Activated T-helper 2 cell treated with anti-CD3 and anti-CD28 coated beads, Interferon-gamma antibody, Interleukin-2, Interleukin-4, amounts not matched to agents 10 μg/mL and 5 μg/mL and 100 μg/mL, durations not matched to agents 14 hours and 24 hours and 36 hours (primary cell): ENCODE measurements around the gene INPP5A. TPM values are rescaled to one million over a fixed set of nuclear protein-coding genes. Genes with fewer than 3 reads are reported as not detected.

Source experiments
- DNase-seq: peaks from one replicate; pipeline ENCODE4 v3.0.0; 2021; ENCODE audit warnings: low spot score
- H3K27ac Mint-ChIP-seq: one replicate; pipeline ENCODE4 v1.8.0; 2021; ENCODE audit warnings: mixed read lengths
- H3K27me3 Mint-ChIP-seq: one replicate; pipeline ENCODE4 v1.8.0; 2021; ENCODE audit warnings: low read depth, mixed read lengths
- H3K36me3 Mint-ChIP-seq: one replicate; pipeline ENCODE4 v1.8.0; 2021; ENCODE audit warnings: low read depth, mixed read lengths
- H3K4me1 Mint-ChIP-seq: one replicate; pipeline ENCODE4 v1.8.0; 2021; ENCODE audit warnings: low read depth, mixed read lengths
- H3K4me3 Mint-ChIP-seq: one replicate; pipeline ENCODE4 v1.8.0; 2021; ENCODE audit warnings: low read depth, mild to moderate bottlenecking, moderate library complexity, mixed read lengths
- H3K9me3 Mint-ChIP-seq: one replicate; pipeline ENCODE4 v1.8.0; 2021; ENCODE audit warnings: mixed read lengths
- intact Hi-C: fragments of 100-400 bp; cut with micrococcal nuclease; formaldehyde crosslinking; loops from one replicate; pipeline ENCODE4 v1.15.1; 2023
- total RNA-seq: library from RNA; stranded (reverse); gene quantifications from 2 replicates; pipeline ENCODE4 v1.2.3, GENCODE V29; 2022

Gene INPP5A
- total RNA-seq, 1 donor from 2014 or later: 13.0 TPM

DNA sequence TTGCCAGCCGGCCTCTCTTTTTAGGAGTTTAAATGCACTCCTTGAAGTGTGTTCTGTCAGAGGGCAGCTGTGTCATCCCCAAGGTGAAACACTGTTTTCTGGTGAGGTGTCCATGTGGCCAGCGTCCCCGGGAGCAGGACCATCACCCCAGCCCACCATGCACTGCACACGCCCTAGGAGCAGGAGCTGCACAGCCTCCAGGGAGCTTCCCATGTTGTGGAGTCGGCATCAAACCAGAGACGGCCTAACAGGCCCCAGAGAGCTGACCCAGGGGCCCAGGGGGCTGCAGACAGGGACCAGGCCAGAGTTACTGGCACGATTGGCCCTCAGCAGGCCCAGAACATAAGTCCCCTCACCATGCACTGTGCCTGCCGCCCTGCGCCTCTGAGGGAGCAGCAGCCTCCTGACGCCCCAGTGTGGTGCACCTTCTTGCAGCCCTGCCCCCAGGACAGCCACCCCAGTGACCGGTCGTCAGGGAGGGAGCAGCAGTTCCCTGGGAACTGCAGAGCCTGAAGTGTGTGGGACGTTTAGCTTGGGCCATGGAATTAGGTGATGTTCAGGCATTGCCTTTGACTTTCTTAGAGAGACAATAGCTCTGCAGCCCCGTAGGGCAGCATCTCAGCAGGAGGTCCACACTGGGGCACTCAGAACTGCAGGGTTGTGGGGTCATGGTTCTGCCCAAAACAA, 150.4 kb downstream of the INPP5A start:
- Mint-ChIP-seq H3K9me3 (no peaks in the 10 kb centered on the region), H3K4me3 (no peak overlapping the region), H3K27me3 (no peaks in the 10 kb centered on the region), H3K4me1 (peaks cover 12% of the 10 kb centered on the region), H3K36me3 (peaks cover 14% of the 10 kb centered on the region), H3K27ac (no peak overlapping the region)
- DNase-seq: no peak
- intact Hi-C loops: no loop called here

DNA sequence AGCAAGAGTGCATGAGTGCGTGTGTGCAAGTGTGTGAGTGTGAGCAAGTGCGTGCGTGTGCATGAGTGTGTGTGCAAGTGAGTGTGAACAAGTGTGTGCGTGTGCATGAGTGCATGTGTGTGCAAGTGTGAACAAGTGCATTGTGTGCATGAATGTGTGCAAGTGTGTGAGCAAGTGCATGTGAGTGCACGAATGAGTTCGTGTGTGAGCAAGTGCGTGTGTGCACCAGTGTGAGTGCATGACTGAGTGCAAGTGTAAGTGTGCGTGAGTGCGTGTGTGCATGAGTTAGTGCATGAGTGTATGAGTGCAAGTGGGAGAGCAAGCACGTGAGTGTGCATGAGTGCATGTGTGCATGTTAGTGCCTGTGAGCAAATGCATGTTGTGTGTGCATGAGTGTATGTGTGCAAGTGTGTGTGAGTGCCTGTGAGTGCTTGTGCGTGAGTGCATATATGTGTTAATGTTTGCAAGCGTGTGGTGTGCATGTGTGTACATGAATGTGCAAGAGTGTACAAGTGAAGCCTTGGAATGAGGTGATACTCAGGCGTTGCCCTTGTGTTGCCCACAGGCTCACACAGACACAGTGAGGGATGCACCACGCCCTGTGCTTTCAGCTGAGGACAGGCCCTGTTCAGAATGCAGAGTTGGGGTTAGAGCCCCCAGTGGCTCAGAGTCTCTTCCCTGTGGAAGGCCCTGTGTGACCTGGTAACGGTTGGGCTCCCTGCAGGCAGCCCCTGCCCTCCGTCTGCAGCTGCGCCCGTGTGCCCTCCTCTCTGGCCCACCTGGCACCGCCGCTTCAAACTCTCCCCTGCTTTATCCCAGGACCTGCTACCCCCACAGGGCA, 151.2 kb downstream of the INPP5A start:
- no peak for DNase-seq
- no peaks in the 10 kb centered on the region for H3K27me3 Mint-ChIP-seq
- no peaks in the 10 kb centered on the region for H3K9me3 Mint-ChIP-seq
- H3K27ac Mint-ChIP-seq: no peak overlapping the region
- H3K4me3 Mint-ChIP-seq: no peak overlapping the region
- peaks cover 14% of the 10 kb centered on the region for H3K36me3 Mint-ChIP-seq
- intact Hi-C loops: no loop called here
- H3K4me1 Mint-ChIP-seq: peaks cover 15% of the 10 kb centered on the region

DNA sequence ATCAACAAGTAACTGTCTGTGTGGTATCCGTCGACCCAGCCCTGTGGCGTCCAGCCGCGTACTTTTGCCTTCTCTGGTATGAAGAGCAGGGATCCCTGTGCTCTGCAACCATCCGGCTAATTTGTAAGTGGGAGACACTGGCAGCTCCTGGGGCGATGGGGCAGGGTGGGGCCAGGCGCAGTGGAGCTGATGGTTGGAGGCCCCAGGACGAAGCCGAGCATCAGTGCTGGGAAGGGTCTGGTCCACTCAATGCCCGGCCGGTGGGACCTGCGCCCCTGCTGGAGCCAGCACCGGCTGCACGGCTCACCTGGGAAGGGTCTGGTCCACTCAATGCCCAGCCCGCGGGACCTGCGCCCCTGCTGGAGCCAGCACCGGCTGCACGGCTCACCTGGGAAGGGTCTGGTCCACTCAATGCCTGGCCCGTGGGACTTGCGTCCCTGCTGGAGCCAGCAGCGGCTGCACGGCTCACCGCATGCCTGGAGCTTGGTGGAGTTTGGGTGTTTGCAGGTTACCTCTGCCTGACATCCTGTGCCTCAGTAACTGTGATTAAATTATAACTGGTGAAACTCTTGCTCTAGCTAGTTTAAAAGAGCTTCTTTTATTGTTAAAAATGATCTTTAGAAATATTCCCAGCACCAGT, 152.3 kb downstream of the INPP5A start:
- Mint-ChIP-seq H3K27me3 (no peaks in the 10 kb centered on the region), H3K27ac (no peak overlapping the region), H3K4me3 (no peak overlapping the region), H3K4me1 (peaks cover 8% of the 10 kb centered on the region), H3K9me3 (no peaks in the 10 kb centered on the region), H3K36me3 (peaks cover 14% of the 10 kb centered on the region)
- intact Hi-C loops: no loop called here
- DNase-seq: no peak

DNA sequence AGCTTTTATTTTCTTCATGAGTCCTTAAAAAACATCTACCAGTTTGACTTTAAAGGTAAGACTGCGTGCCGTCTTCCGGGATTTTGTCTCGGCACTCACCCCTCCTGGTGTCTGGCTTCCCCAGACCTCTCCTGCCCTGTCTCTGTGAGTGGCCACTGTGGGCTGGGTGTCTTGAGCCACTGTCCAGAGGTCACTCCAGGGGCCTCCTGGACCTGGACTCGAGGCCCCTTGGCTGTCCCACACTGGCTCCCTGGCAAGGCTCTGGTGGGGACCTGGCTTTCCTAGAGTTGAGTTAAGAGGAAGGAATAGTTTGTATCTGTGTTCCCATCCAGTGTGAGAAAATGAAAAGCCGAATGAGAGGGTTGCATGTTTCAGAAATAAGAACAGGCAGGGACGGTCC, 152.8 kb downstream of the INPP5A start:
- no peak for DNase-seq
- Mint-ChIP-seq H3K27me3 (no peaks in the 10 kb centered on the region), H3K4me1 (peaks cover 4% of the 10 kb centered on the region), H3K36me3 (peaks cover 14% of the 10 kb centered on the region), H3K27ac (no peak overlapping the region), H3K9me3 (no peaks in the 10 kb centered on the region), H3K4me3 (no peak overlapping the region)
- intact Hi-C loops: no loop called here

DNA sequence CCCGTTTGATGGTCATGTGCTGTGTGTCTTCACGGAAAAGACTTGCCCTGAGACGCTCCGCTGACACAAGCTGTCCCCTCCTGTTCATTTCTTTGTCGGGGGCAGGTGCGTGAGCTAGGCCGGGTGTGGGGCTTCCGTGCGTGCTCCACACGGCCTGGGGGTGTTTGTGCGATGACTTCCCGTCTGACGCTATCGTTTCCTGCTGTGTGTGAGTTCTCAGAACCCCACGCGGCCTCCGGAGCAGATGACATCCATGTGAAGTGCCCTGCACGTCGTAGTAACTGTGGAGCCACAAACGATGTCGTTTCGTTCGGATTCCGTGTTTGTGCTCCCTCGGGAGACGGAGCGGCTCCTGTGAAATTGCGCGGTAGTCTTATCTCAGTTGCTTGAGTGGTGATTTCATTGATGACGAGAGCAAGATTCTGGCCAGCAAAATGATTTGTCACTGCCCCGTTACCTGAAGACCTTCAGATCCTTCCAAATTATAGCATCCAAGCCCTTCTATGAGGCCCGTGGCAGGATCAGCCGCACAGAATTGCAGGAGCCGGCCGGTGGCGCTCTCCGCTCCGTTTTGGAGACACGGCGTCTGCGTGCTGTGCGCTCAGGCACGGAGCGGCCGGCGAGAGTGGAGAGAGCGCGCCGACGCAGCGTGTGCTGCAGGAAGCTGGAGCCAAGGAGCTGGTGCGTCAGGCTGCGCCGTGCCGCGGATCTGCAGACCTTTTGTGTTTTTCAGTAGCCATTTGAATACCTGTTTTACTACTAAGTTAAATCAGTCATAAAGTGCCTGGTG, 153.4 kb downstream of the INPP5A start:
- no peak for DNase-seq
- H3K36me3 Mint-ChIP-seq: peaks cover 14% of the 10 kb centered on the region
- H3K4me1 Mint-ChIP-seq: peaks cover 4% of the 10 kb centered on the region
- H3K27me3 Mint-ChIP-seq: no peaks in the 10 kb centered on the region
- intact Hi-C loops: no loop called here
- H3K27ac Mint-ChIP-seq: no peak overlapping the region
- H3K4me3 Mint-ChIP-seq: no peak overlapping the region
- H3K9me3 Mint-ChIP-seq: no peaks in the 10 kb centered on the region

DNA sequence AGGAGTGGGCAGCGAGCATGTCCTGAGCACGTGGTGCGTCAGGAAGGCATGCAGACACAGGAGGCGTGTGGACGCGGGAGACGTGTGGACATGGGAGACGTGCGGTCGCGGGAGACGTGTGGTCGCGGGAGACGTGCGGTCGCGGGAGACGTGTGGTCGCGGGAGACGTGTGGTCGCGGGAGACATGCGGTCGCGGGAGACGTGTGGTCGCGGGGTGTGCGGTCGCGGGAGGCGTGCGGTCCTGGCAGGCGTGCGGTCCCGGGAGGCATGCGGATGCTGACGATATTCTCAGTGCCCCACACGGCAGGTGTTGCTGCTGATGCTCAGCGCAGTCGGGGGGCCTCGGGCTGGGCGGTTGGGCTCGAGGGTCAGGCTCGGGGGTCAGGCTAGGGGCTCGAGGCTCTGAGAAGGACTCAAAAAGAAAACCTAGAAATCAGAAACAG, 154.1 kb downstream of the INPP5A start:
- Mint-ChIP-seq H3K4me1 (peaks cover 4% of the 10 kb centered on the region), H3K4me3 (no peak overlapping the region), H3K27me3 (no peaks in the 10 kb centered on the region), H3K9me3 (no peaks in the 10 kb centered on the region), H3K36me3 (peaks cover 14% of the 10 kb centered on the region), H3K27ac (no peak overlapping the region)
- intact Hi-C loops: no loop called here
- DNase-seq: no peak

DNA sequence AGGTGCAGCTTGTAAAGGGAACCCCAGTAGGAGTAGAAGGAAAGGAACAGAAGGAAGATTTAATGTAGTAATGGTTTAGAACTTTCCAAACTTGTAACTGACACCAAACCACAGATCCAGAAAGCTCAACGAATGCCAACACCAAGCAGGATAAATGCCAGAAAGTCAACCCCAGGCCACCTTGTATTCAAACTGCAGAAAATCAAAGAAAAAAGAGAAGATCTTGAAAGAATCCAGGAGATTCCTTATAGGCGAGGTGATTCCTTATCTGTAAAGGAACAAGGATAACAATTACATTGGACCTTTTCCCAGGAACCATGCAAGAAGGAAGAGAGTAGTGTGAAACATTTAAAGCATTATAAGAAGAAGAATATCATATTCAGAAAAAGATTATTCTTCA, 154.7 kb downstream of the INPP5A start:
- no peaks in the 10 kb centered on the region for H3K27me3 Mint-ChIP-seq
- peaks cover 14% of the 10 kb centered on the region for H3K36me3 Mint-ChIP-seq
- H3K27ac Mint-ChIP-seq: no peak overlapping the region
- H3K4me3 Mint-ChIP-seq: no peak overlapping the region
- peaks cover 4% of the 10 kb centered on the region for H3K4me1 Mint-ChIP-seq
- no peak for DNase-seq
- intact Hi-C loops: no loop called here
- H3K9me3 Mint-ChIP-seq: no peaks in the 10 kb centered on the region

DNA sequence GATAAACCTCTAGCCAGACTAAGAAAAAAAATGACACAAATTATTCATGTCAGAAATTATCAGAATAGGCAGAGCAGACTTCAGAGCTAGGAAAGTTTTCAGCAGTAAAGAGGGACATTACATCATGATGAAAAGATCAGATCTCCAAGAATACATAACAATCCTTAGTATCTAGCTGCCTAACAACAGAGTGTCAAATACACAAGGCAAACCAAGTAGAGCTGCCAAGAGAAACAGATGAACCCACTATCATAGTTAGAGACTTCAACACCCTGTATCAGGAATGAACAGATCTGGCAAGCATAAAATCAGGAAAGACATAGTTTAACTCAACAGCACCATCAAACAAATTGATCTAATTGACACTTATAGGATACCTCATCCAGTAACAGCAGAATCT, 156.1 kb downstream of the INPP5A start:
- Mint-ChIP-seq H3K36me3 (peaks cover 14% of the 10 kb centered on the region), H3K4me3 (no peak overlapping the region), H3K27me3 (no peaks in the 10 kb centered on the region), H3K27ac (no peak overlapping the region), H3K9me3 (no peaks in the 10 kb centered on the region), H3K4me1 (peaks cover 4% of the 10 kb centered on the region)
- intact Hi-C loops: no loop called here
- DNase-seq: no peak

DNA sequence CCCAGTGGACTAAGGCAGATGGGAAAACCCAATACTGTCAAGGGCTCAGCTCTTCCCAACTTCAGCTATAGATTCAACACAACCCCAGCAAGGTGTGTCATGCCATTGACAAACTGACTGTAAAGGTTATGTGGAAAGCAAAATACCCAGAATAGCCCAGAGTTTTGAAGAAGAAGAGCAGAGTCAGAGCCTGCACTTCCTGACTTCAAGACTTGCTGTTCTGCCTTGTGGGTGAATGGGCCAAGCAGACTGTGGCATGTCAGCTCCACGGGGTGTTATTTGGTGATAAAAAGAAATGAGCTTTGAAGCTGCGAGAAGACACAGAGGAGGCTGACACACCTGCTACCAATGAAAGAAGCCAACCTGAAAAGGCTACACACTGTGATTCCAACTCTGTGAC, 158.6 kb downstream of the INPP5A start:
- Mint-ChIP-seq H3K36me3 (peaks cover 5% of the 10 kb centered on the region), H3K4me3 (no peak overlapping the region), H3K4me1 (peaks cover 4% of the 10 kb centered on the region), H3K9me3 (no peaks in the 10 kb centered on the region), H3K27me3 (no peaks in the 10 kb centered on the region), H3K27ac (no peak overlapping the region)
- no peak for DNase-seq
- intact Hi-C loops: no loop called here

DNA sequence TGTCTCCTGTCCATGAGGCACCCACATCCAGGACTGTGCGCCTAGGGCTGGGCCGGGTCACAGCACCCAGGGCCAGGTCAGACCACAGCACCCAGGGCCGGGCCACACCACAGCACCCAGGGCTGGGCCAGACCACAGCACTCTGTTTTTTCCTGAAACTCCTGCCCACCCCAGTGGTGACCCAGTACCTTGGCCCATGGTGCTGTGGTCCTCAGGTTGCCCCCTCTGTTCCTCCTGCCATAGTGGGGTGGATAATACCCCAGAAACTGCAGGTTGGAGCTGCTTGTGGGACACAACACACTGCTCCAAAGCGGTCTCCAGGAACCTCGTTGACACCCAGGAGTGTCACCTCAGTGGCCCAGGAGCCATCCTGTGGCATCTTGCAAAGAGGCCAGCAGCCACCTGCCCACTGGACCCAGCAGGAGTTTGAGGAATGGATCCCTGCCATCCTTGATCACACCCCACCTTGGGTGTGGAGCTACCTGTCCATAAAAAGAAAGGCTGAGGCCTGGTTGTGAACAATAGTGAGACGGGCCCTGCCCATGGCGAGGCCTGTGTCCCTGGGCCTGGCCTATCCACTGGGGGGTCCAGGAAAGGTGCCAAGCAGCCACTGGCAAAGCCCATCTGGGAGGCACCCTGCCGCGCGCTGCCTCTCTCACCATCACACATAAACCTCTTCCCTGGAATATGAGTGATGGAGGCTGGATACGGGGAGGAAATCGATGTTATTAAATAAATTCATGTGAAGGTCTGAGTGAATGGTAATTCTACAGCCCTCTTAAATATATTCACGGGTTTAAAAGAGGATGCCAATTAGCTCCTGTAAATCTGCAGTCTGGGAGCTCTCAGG, 159.4 kb downstream of the INPP5A start:
- no peak for DNase-seq
- Mint-ChIP-seq H3K9me3 (no peaks in the 10 kb centered on the region), H3K36me3 (no peaks in the 10 kb centered on the region), H3K4me1 (peaks cover 4% of the 10 kb centered on the region), H3K4me3 (no peak overlapping the region), H3K27me3 (no peaks in the 10 kb centered on the region), H3K27ac (no peak overlapping the region)
- intact Hi-C loops: no loop called here

DNA sequence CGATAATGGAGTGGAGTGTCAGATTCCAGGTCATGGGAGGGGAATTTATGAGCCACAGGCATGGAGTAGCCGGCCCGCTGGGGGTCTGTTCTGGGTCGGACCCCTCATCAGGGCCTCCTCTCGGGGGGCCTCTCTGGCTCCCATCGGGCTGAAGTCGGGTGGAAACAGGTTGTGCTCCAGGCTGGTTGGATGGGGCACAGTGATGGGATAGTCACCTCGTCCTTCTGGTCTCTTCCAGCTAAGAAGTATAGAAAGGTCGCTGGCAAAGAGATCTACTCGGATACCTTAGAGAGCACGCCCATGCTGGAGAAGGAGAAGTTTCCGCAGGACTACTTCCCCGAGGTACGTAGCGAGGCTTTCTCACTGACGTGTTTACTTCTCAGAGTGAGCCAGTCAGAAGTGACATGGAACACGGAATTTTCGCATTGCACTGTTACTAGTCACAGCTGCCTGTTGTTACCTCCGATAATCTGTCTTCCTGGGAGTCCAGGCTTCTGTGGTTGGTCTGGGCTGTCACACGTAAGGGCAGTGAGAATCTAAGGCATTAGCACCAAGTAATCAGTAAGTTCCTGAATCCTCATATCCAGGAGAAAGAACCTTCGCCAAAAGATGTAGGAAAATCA, 160.1 kb downstream of the INPP5A start:
- Mint-ChIP-seq H3K4me3 (no peak overlapping the region), H3K4me1 (peaks cover 4% of the 10 kb centered on the region), H3K9me3 (no peaks in the 10 kb centered on the region), H3K36me3 (peaks cover 5% of the 10 kb centered on the region), H3K27ac (no peak overlapping the region), H3K27me3 (no peaks in the 10 kb centered on the region)
- intact Hi-C loops: no loop called here
- no peak for DNase-seq
